ENCODE measurements around the gene PDE6B.

GRCh38 chr4:601612-602558 lies 23.5 kb upstream of the PDE6B start:
- TF ChIP-seq CTCF (conservative IDR thresholded peaks at IDR 0.05) (no peak), ZFX (IDR thresholded peaks at IDR 0.05) (no peak)

All from C4-2B (cell line).